ENCODE results near the gene AKAP6.

Gene AKAP6

DNA sequence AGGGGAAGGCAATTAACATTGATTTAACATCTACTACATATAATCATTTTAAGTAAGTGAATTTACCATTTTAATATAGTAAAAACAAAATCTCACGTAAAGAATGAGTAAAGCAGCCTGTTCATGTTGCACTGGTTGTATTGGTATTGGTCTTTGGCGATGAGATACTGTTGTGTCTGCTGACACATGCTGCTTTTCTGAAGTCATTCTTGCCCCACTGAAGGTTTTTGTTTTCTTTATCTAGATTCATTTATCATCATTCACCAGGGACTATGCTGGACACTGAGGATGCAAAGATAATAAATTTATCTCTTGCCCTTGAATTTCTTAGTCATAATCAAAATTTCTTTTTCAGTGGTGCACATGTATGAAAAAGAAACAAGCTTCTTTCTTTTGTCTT is 363.3 kb downstream of the AKAP6 start:
- no peak for DNase-seq

DNA sequence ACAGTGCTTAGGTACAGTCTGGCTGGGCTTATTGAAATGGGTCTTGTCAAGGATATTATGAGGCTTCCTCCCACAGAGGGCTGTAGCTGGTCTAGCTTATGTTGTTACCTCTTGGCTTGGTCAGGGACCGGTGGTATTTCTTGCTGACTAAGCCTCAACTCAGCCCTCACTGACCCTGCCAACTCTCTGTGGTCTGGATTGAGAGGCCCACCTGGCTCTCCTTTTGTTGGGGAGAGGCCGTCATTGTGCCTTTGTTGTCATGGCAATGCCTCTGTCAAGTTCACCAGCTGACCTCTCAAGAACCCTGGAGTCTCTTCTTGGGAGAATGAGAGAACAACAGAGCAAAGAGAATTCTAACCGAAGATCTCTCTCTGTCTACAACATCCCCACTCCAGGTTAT is 364.0 kb downstream of the AKAP6 start:
- DNase-seq, result no peak

- DNase-seq, result no peak
Observed at GRCh38 chr14:32694795-32695449, 365.8 kb downstream of the AKAP6 start.

DNA sequence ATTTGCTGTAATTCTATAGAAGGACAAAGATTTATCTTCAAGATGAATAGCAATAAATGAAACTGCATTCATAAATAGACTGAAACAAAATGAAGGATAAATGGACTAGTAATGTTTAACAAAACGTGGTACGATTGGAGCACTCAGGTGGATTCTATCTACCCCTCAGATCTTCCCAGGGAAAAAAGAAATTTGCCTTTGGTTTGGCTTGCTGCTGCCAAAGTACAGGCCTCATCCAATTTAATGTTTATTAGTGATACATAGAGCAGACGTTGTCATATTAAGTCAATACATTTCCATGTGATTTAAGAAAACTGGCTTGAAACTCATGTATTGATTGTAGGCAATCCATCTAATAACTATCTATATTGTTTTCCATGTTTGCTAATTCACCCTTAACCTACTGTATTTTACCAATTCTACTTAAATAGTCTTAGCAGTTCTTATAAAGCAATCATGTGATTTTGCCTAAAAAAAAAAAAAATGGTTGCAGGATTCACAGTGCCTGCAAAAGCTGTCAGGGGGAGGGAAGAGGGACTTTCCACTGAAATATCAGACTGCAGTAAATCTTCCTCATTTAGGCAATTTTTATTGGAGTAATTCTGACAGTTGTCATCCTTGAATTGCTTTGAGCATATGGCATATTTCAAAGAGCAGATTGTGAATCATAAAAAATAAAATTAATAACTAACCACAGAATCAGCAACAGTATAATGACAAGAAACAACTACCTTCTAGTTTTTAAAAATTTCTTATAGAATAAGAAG is 367.4 kb downstream of the AKAP6 start:
- peak; percentile 71 for DNase-seq

- no peak for DNase-seq
Observed at GRCh38 chr14:32697114-32697513, 368.0 kb downstream of the AKAP6 start.

DNA sequence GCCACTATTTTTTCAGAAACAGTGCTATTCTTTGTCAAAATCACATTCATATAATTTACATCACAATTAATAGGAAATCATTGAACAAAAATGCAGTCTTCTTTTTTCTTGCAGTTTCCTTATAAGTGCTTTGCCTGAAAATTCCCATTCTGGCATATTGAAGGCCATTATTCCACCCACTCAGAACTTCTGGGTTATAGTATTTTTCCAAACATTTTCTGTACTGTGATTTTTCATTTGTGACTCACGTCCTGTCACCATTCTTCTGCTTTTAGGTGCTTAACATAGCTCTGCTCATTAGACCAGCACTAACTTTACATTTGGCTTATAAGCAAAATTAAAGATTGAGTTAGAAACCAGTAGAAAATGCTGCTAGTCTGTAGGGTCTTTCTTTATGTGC is 368.6 kb downstream of the AKAP6 start:
- DNase-seq, result no peak

- no peak for DNase-seq
Observed at GRCh38 chr14:32698831-32699230, 369.7 kb downstream of the AKAP6 start.

GRCh38 chr14:32701475-32701874 is 372.4 kb downstream of the AKAP6 start:
- DNase-seq, result no peak

GRCh38 chr14:32702088-32702487 is 373.0 kb downstream of the AKAP6 start:
- no peak for DNase-seq

DNA sequence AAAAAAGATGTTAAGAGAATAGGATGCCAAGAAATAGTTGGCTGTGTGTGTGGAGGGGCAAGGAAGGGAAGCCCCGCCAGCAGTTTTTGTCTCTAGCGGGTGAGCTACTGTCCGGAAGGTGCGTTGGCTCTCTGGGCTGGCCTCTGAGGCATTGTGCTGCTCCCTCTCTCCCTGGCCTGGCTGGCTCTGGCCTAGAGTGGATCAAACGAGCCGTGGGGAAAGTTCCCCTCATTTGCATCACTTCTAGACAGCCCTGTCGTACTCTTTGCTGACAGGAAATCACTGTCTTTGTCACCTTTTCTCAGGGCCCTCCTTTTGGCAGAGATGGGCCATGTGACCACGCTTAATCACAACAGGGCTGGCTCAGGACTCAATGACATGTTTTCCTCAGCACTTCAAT is 373.5 kb downstream of the AKAP6 start:
- DNase-seq, result no peak

- DNase-seq, result no peak
Observed at GRCh38 chr14:32703183-32703621, 374.1 kb downstream of the AKAP6 start.

GRCh38 chr14:32706721-32707519 is 377.8 kb downstream of the AKAP6 start:
- no peak for DNase-seq

DNA sequence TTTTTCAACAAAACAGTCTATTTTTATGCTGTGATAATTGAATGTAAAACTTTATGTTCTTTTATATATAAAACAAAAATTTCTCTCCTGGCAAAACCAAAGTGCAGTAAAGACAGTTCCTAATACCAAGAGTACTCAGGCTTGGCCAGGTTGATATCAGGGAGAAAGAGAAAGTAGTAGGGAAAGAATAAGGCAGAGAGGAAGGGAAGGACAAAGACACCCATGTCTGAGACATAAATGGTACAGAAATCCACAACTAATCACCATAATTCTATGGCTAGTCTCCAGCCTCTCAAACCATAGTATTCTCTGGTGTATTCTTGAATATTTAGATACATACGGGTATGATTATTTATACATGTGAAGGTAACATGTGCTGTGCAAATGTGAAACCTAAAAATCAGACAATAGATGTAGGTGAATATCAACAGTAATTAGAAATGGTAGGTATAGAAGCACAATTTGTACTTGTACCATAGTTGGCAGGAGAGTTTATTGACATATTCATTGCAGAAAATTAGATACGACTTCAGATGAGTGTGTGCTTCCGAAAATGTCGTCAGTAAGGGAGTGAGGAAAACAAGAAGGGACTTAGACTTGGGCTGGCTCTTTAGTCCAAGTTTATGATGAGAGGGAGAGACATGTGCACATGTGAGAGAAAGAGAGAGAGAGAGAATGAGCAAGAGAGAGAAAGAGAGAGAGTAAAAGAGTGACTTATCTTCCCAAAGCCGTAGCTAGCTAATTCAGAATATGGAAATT is 378.8 kb downstream of the AKAP6 start:
- no peak for DNase-seq

DNA sequence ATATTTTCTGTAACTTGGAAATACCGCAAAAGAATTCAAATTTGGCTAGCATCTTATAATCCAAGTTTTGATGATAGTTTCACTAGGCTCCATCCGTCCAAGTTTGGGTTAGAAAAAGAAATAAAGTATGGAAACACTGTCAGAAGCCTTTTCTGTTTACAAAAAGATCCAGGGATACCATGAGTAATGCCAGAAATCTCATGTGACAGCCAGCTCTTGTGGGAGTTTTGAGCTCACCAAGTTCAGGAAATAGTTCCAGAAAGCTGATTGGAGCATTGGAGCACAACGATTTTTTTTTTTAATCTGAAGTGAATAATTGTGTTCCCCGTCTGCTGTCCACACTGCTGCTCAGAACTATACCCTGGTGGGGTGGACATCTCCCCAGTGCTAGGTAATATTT is 379.9 kb downstream of the AKAP6 start:
- no peak for DNase-seq

- no peak for DNase-seq
Observed at GRCh38 chr14:32710231-32710671, 381.2 kb downstream of the AKAP6 start.

DNA sequence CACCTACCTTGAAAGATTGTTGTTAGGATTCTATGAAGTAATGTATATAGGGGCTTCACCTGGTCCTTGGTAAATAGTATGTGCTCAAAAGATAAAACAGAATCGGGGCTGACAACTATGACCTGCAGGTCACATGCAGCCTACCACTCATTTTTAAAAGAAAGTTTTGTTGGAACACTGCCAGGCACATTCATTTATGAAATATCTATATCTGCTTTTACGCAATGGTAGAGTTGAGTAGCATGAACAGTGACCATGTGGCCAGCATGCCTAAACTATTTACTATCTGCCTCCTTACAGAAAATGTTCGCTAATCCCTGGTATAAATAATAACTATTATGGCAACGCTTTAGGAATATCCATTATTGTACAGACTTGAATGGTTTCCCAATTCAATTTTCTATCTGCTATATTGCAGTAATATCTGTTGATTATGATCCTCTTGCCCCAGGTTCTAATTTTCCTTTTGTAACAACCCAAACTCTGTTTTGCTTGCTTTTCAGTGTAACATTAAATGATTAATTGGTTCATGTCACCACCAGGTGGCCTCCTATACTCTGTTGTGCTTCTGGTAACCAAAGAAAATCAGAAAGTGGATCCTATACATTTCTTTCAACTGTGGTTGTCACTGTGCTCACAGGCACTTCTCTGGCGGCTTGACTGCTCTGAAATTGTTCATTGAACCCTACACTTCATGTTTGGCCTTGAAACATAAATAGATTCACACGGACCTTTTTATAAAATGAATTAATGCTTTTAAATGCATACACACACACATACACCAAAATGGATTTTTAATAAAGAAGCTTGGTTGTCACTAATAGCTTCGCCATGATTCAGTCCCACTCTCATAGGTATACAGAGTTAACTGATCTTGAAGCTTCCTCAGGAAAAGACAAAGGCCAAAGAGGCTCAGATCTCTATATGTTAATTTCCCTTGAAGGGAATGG is 381.9 kb downstream of the AKAP6 start:
- peak; percentile 44 for DNase-seq

GRCh38 chr14:32713856-32714255 is 384.8 kb downstream of the AKAP6 start:
- no peak for DNase-seq

DNA sequence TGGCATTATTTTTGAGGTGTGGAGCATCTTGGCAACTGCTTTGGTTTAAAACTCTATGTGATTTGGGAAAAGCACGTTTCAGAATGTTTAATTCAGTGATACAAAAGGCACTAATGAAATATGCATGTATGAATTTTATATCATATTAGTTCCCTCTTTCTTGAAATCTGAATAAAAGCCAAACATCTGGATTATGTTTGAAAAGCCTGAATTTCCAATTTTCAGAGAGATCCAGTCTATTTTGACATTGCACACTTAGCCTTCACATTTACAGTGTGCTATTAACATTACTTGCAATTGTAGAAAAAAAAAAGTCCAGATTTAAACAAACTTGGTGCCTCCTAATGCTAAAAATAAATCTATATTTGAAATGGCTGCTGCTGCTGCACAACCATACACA is 390.5 kb downstream of the AKAP6 start:
- DNase-seq, result no peak

GRCh38 chr14:32720927-32721326 is 391.8 kb downstream of the AKAP6 start:
- peak; percentile 39 for DNase-seq

DNA sequence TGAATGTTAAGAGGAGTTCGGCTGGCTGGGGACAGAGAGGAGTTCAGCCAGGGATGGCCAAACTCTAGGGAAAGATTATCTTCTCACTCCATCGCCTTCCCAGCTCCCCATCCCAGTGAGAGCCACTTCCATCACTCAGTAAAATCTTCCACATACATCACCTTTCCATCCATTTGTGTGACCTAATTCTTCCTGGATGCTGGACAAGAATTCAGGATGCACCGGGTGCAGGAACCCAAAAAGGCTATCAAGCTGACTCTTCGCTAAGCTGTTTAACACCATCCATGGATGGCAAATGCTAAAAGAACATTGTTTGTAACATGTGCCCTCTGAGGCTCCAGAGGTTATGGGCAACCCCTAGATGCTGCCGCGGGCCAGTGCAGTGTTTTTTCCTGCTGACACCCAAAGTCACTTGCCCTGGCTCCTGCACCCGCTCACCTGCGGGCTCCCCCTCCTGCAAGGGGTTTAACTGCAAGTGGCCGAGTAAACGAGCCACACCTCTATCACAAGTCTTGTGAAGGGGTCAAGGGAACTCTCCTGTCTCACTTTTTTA is 393.6 kb downstream of the AKAP6 start:
- no peak for DNase-seq

DNA sequence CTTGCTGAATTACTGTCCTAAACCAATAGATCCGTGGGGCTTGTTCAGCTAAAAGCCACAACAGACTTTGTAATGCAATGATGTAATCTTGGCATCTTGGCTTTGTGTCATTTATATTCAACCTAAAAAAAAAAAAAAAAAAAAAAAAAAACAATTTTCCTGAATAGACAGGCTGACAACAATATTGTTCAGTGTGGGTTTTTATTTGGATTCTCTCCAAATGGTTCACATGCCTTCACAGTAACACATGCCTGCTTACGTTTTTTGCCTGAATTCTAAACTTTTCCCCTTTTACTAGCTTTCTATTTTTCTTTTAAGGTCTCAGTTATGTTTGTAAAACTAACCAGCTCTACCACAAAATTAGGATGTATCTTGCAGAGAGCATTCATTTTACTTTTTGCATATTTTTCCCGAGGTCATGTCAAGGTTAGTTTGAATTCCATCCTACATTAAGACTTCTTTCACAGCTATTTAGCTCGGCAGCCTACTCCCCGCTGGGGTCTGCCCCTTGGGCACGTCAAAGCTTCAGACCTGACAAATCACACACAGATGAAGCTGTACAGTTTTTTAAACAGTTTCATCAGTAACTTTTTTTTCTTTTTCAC is 395.9 kb downstream of the AKAP6 start:
- no peak for DNase-seq
